Activated naive CD4-positive, alpha-beta T cell treated with anti-CD3 and anti-CD28 coated beads, Interleukin-2, amount 10 ng/mL, durations not matched to agents 7 days and 5 days (primary cell): ENCODE data around the gene A4GNT.
"Not testable (repeated sequence)": the region's sequence is repeated elsewhere in the genome, so short reads cannot be mapped to it uniquely, and the experiment has no call there.

Experiments
- CTCF ChIA-PET: fragments of 350-600 bp; sonication (Branson Sonifier 250); formaldehyde crosslinking; loops from one replicate; lab custom pipeline; 2021; ENCODE audit warnings: antibody characterized with exemption; lab: Charles Lee
- DNase-seq: peaks from one replicate; pipeline ENCODE4 v3.0.0-alpha.2; 2020
- H3K27ac Mint-ChIP-seq: one replicate; pipeline ENCODE4 v1.8.0; 2021; ENCODE audit warnings: mild to moderate bottlenecking, moderate library complexity, mixed read lengths
- H3K27me3 Mint-ChIP-seq: one replicate; pipeline ENCODE4 v1.8.0; 2021; ENCODE audit warnings: mild to moderate bottlenecking, mixed read lengths
- H3K36me3 Mint-ChIP-seq: one replicate; pipeline ENCODE4 v1.8.0; 2021; ENCODE audit warnings: mixed read lengths
- H3K4me1 Mint-ChIP-seq: one replicate; pipeline ENCODE4 v1.8.0; 2021; ENCODE audit warnings: mixed read lengths
- H3K4me3 Mint-ChIP-seq: one replicate; pipeline ENCODE4 v1.8.0; 2021; ENCODE audit warnings: mild to moderate bottlenecking, moderate library complexity, mixed read lengths
- H3K9me3 Mint-ChIP-seq: one replicate; pipeline ENCODE4 v1.8.0; 2021; ENCODE audit warnings: mixed read lengths

The A4GNT gene

DNA sequence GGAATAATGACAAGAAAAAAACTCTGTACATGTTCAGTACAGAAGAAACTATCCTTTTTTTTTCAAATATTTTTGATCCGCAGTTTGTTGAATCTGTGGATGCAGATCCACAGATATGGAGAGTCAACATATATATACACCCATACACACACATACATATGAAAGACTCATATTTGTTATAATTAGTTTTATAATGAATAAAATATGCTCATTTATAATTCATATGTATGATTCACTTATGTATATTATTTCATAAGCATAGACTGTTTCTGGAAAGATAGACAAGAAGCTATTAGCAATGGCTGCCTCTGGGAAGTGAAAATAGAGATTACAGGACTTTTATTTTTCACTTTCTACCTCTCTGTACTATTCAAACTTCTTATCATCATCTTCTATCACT, 26.6 kb downstream of the A4GNT start:
- peaks cover 8% of the 10 kb centered on the region for H3K27me3 Mint-ChIP-seq
- DNase-seq: no peak
- no peaks in the 10 kb centered on the region for H3K36me3 Mint-ChIP-seq
- H3K27ac Mint-ChIP-seq: no peak overlapping the region
- no peaks in the 10 kb centered on the region for H3K4me1 Mint-ChIP-seq
- CTCF ChIA-PET: no interaction called here
- no peaks in the 10 kb centered on the region for H3K9me3 Mint-ChIP-seq
- no peak overlapping the region for H3K4me3 Mint-ChIP-seq

DNA sequence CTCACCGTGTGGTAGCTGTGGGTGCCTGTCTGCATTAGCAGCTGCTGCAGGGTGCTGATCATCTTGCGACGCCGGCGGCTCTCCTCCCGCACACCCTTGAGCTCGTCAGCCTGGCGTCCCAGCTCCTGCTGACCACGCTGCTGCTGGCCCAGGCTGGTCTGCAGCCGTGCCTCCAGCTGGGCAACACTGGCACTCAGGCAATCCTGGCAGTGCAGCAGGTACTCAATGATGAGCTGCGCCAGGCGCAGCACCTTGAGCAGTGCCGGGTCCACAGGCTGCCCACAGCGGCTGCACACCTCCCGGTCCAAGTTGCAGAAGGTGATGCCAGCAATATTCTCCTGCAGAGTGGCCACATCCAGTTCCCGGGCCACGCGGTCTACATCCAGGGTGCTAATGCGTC, 28.7 kb downstream of the A4GNT start:
- CTCF ChIA-PET: no interaction called here
- Mint-ChIP-seq H3K27ac (no peak overlapping the region), H3K27me3 (peaks cover 12% of the 10 kb centered on the region), H3K4me3 (no peak overlapping the region), H3K9me3 (no peaks in the 10 kb centered on the region), H3K4me1 (no peaks in the 10 kb centered on the region), H3K36me3 (no peaks in the 10 kb centered on the region)
- no peak for DNase-seq

DNA sequence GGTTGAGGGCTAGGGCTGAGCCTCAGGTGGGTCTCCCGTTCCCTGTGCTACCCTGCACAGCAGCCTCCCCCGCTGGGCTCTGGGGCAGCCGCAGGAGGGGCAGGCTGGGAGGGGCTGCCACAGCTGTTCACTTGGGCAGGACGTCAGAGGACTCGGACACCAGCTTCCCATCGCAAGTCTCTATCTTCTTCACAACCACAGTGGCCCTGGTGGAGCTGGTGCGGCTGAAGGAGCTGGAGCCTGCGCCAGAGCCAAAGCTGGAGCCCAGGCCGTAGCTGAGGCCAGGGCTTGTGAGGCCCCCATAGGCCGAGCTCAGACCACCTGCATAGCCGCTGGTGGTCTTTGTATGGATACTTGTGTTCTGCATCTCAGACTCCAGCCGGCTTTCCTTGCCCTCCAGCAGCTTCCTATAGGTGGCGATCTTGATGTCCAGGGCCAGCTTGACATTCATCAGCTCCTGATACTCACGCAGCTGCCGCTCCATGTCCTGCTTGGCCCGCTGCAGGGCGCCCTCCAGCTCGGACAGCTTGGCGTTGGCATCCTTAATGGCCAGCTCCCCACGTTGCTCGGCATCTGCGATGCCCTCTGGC, 30.7 kb downstream of the A4GNT start:
- H3K4me3 Mint-ChIP-seq, DNase-seq, H3K36me3 Mint-ChIP-seq, H3K4me1 Mint-ChIP-seq, H3K9me3 Mint-ChIP-seq, H3K27ac Mint-ChIP-seq: not testable (repeated sequence)
- peaks cover 17% of the 10 kb centered on the region for H3K27me3 Mint-ChIP-seq
- CTCF ChIA-PET: interaction anchor here (0.6 to 1.6 kb wide), 6 partner anchors 14 to 72 kb away, joined by 3 to 6 read pairs (median 4); partner anchors contain the start of gene DZIP1L

DNA sequence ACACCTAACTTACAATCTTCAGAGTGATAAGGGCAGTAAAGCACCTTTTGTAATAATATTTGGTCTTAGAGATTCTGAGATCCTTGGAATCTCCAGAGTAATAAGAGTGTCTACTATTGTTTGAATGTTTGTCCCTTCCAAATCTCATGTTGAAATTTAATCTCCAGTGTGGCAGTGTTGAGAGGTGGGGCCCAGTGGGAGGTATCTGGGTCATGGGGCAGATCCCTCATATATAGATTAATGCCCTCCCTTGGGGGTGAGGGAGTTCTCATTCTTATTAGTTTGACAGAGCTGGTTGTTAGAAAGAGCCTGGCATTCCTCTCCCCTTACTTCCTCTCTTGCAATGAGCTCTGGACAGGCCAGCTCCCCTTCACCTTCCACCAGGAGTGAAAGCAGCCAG, 32.8 kb downstream of the A4GNT start:
- no peak for DNase-seq
- CTCF ChIA-PET: interaction anchor here (0.8 to 1.3 kb wide), 2 partner anchors 14 to 30 kb away, joined by 3 to 4 read pairs; no protein-coding TSS in a partner anchor
- Mint-ChIP-seq H3K36me3 (no peaks in the 10 kb centered on the region), H3K27ac (no peak overlapping the region), H3K4me1 (no peaks in the 10 kb centered on the region), H3K27me3 (peaks cover 22% of the 10 kb centered on the region), H3K9me3 (no peaks in the 10 kb centered on the region), H3K4me3 (no peak overlapping the region)

DNA sequence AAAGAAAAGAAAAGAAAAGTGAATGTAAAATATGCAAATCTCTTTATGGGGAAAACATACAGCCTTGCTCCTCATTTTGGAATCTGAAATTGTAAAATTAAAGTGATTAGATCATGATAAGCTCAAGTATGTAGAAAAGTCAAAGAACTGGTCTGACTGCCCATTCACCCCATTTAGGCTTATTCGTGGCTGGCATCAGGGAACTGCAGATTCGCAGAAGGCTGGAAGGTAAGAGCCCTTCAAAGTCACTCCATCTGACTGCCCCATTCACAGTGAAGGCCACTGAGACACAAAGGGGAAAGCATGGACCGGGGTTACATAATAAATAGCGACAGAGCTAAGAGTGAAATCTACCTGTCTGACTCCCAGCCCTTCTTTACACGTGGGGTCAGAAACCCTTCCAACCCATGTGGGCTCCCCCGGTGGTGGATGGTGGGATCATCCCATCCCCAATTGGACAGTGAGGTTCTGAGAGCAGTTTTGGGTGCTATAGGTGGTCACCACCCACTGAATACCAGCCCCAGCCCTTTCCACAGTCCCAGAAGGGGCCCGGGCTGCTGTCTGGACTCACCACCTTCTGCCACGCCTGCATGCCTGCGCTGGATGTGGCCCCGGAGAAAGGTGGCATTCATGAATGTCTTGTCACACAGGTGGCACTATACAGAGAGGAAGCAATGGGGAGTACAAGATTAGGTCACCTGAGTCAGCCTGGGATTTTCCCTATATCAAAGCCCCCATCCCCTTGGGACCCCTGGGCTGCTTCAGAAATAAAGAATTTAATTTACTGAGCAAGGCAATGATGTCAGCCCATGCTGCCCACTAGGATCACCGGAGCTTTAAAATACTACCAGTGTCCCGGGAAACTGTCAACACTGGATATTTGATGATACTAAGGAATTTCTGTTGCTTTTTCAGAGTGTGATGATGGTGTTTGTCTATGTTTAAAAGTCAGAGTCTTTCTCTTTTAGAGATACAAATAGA, 34.7 kb downstream of the A4GNT start:
- no peaks in the 10 kb centered on the region for H3K9me3 Mint-ChIP-seq
- CTCF ChIA-PET: interaction anchor here (0.6 to 1.5 kb wide), 3 partner anchors 18 to 99 kb away, joined by 3 to 4 read pairs (median 3); no protein-coding TSS in a partner anchor
- H3K27me3 Mint-ChIP-seq: peaks cover 27% of the 10 kb centered on the region
- DNase-seq: no peak
- no peaks in the 10 kb centered on the region for H3K4me1 Mint-ChIP-seq
- H3K4me3 Mint-ChIP-seq: no peak overlapping the region
- no peaks in the 10 kb centered on the region for H3K36me3 Mint-ChIP-seq
- no peak overlapping the region for H3K27ac Mint-ChIP-seq

DNA sequence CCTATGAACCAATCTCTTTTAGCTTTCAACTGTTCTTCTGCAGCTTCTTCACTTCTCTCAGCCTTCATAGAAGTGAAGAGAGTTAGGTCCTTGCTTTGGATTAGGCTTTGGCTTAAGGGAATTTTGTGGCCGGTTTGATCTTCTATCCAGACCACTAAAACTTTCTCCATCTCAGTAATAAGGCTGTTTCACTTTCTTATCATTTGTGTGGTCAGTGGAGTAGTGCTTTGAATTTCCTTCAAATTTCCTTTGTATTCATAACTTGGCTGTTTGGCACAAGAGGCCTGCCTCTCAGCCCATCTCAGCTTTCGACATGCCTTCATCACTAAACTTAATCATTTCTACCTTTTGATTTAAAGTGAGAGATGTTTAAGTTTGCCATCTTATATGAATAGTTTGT, 38.5 kb downstream of the A4GNT start:
- Mint-ChIP-seq H3K36me3 (no peaks in the 10 kb centered on the region), H3K27me3 (peaks cover 35% of the 10 kb centered on the region), H3K27ac (no peak overlapping the region), H3K4me1 (no peaks in the 10 kb centered on the region), H3K9me3 (no peaks in the 10 kb centered on the region), H3K4me3 (no peak overlapping the region)
- CTCF ChIA-PET: no interaction called here
- no peak for DNase-seq

DNA sequence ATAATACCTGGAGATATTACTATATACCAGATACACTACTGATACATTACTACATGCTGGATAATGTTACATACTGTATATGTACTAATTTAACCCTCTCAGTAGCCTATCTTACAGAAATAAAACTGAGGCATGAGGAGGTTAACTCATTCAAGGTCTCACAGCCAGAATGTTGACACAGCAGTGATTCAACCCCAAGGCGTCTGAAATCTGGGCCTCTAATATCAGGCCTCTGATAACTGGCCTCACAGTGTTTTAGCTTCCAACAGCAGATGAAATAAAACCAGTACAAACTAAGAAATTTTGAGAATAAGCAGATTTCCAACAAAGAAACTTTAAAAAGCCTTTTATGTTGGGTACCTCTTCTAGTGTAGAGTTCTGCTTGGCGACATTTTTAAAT, 40.2 kb downstream of the A4GNT start:
- Mint-ChIP-seq H3K4me1 (no peaks in the 10 kb centered on the region), H3K9me3 (no peaks in the 10 kb centered on the region), H3K36me3 (no peaks in the 10 kb centered on the region), H3K27me3 (peaks cover 34% of the 10 kb centered on the region), H3K4me3 (no peak overlapping the region), H3K27ac (no peak overlapping the region)
- CTCF ChIA-PET: no interaction called here
- DNase-seq: no peak

DNA sequence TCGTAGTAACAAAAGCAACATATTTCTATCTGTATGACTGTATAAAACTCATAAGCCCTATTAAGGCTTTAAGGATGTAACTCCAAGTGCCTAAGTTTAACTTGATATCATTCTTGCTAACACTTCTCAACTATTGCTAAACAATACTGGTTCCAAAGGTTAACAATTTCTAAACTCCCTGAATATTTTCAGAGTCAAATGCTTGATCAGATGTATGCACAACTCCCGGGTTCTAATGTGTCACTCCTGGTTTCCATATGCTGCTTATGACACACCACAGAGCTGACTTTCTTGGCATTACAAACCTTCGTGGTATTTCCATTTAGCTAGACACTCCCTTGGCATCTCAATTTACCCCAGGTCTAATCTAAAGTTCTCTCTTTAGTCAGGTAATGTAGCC, 43.1 kb downstream of the A4GNT start:
- peaks cover 33% of the 10 kb centered on the region for H3K27me3 Mint-ChIP-seq
- no peaks in the 10 kb centered on the region for H3K9me3 Mint-ChIP-seq
- no peak for DNase-seq
- no peak overlapping the region for H3K4me3 Mint-ChIP-seq
- no peak overlapping the region for H3K27ac Mint-ChIP-seq
- CTCF ChIA-PET: no interaction called here
- no peaks in the 10 kb centered on the region for H3K36me3 Mint-ChIP-seq
- peaks cover 5% of the 10 kb centered on the region for H3K4me1 Mint-ChIP-seq

DNA sequence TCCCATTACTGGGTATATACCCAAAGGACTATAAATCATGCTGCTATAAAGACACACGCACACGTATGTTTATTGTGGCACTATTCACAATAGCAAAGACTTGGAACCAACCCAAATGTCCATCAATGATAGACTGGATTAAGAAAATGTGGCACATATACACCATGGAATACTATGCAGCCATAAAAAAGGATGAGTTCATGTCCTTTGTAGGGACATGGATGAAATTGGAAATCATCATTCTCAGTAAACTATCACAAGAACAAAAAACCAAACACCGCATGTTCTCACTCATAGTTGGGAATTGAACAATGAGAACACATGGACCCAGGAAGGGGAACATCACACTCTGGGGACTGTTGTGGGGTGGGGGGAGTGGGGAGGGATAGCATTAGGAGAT, 46.4 kb downstream of the A4GNT start:
- H3K9me3 Mint-ChIP-seq, CTCF ChIA-PET, H3K27ac Mint-ChIP-seq, DNase-seq, H3K36me3 Mint-ChIP-seq, H3K4me3 Mint-ChIP-seq: not testable (repeated sequence)
- Mint-ChIP-seq H3K4me1 (peaks cover 37% of the 10 kb centered on the region), H3K27me3 (peaks cover 38% of the 10 kb centered on the region)

DNA sequence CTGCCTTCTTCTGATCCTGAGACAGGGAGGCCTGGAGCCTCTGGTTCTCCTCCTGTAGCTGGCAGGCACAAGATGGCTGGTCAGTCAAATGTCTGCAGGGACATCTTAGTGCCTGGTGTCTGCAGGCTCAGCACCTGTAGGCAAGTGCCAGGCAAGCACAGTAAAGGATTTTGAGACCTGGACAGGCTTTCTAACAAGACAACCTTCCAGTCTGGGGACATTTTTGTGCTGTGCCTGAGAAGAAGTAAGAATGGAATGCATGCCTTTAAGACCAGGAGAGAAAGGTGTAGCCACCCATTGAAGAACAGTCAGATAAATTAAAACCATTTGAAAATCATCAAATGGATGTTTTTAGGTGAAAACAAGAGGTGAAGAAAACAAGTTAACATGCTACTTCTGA, 48.0 kb downstream of the A4GNT start:
- H3K4me1 Mint-ChIP-seq: peaks cover 39% of the 10 kb centered on the region
- H3K36me3 Mint-ChIP-seq: no peaks in the 10 kb centered on the region
- H3K27me3 Mint-ChIP-seq: peaks cover 41% of the 10 kb centered on the region
- H3K9me3 Mint-ChIP-seq: no peaks in the 10 kb centered on the region
- no peak overlapping the region for H3K27ac Mint-ChIP-seq
- no peak overlapping the region for H3K4me3 Mint-ChIP-seq
- CTCF ChIA-PET: no interaction called here
- DNase-seq: no peak

DNA sequence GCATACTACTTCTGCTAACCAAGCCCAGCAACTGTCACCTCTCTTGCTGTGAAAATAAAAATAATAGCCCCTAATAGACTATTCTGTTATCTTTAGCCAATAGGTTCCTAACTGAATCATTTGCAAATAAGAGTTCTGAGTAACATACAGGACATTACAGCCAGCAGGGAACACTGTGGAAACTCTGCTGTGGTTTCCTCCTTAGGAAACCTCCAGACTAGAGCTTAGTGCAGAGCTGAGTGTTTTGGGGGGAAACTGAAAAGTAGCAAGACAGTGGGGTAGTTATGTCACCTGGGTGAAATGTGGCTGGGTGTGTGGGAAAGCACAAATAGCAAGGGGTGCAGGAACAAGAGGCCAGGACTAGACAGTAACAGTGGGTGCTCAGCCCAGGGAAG, 49.2 kb downstream of the A4GNT start:
- peak overlapping the region; percentile 48 for H3K4me3 Mint-ChIP-seq
- H3K36me3 Mint-ChIP-seq: no peaks in the 10 kb centered on the region
- H3K4me1 Mint-ChIP-seq: peaks cover 39% of the 10 kb centered on the region
- no peaks in the 10 kb centered on the region for H3K9me3 Mint-ChIP-seq
- CTCF ChIA-PET: interaction anchor here (1.1 to 4.5 kb wide), 3 partner anchors 13 to 49 kb away, joined by 3 to 27 read pairs (median 10); no protein-coding TSS in a partner anchor
- peak overlapping the region; percentile 87 for H3K27ac Mint-ChIP-seq
- DNase-seq: no peak
- H3K27me3 Mint-ChIP-seq: peaks cover 39% of the 10 kb centered on the region

DNA sequence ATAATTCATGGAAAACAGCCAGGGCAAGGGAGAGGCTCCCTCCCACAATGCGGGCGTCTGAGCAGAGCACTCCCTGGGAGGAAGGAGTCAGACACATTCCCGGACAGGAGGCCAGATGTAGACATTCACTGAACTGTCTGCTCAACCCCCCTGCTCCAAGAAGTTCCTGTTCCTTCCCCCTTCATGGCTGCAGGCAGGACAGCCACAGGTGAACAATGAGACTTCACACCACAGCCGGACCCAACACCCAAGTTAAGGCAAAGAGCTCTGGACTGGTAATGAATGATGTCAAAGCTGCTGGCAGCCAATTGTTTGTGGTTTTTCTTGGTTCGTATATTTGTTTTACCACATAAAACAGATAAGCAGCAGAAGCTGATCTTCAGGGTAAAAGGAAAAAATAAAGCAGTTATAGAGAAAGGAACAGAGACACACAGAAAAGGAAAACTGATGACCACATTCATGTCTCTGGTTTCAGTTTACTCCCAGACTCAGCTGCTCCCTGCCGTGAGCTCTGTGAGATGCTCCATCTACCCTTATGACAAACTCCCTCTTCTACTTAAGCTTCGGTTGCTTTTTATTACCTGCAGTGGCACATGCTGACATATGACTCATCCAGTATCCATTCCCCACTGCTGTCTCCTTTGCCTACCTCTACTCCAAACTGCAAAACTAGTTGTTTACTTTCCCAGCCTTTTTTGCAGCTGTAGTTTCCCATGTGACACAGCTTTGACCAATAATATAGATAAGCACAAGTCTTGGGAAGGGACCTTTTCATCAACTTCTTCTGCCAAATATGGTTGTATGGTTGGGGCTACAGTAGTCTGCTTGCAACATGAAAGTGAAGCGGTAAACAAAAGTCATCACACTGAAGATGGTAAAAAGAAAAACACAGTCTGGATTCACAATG, 49.9 kb downstream of the A4GNT start:
- Mint-ChIP-seq H3K9me3 (no peaks in the 10 kb centered on the region), H3K36me3 (no peaks in the 10 kb centered on the region), H3K4me1 (peaks cover 39% of the 10 kb centered on the region), H3K27me3 (peaks cover 43% of the 10 kb centered on the region), H3K27ac (peak overlapping the region; percentile 87), H3K4me3 (peak overlapping the region; percentile 48)
- DNase-seq: peak; percentile 49
- CTCF ChIA-PET: interaction anchor here (0.7 to 4.5 kb wide), 5 partner anchors 9 to 1330 kb away, joined by 3 to 27 read pairs (median 4); partner anchors contain the start of gene STAG1

DNA sequence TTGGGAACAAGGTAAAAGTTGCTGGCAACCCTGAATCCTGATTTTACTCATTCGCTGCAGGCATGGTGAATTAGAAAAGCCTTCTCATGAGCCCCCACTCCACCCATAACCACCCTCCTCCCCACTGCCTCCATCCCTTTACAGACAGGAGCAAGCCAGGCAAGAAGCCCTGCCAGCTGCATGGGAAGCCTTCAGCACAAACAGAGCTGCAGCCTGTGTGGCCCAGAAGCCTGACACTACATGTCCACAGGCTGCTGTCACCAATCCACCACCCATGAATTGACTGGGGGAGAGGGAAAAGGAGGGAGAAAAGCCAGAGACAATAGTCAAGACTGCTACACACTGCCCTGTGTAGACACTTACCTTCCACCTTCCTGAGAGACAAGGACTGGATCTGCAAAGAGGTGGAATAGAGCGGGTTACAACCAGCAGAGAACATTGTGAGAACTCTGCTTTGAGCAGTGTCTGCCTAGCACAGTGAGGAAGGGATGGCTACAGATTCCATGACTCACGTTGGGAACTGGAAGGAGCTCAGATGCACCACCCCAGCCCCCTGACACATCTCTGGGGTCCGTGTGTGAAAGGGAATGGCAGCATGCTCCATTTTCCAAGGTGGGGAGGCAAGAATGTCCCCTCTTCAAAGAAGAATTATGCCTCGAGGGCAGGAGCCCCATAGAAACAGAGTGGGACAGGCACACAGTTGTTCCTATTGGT, 50.7 kb downstream of the A4GNT start:
- peaks cover 41% of the 10 kb centered on the region for H3K27me3 Mint-ChIP-seq
- no peak overlapping the region for H3K4me3 Mint-ChIP-seq
- DNase-seq: no peak
- no peaks in the 10 kb centered on the region for H3K36me3 Mint-ChIP-seq
- peaks cover 39% of the 10 kb centered on the region for H3K4me1 Mint-ChIP-seq
- H3K9me3 Mint-ChIP-seq: no peaks in the 10 kb centered on the region
- CTCF ChIA-PET: interaction anchor here (0.9 to 4.5 kb wide), 4 partner anchors 8 to 37 kb away, joined by 3 to 27 read pairs (median 7); partner anchors contain the start of gene DZIP1L
- peak overlapping the region; percentile 78 for H3K27ac Mint-ChIP-seq
